ENCODE results near the gene KIF12. TPM values are rescaled to one million over a fixed set of nuclear protein-coding genes. Genes with fewer than 3 reads are reported as not detected.

The KIF12 gene
- total and polyA plus RNA-seq, 2 donors (not counting 3 experiments of a cell fraction or from before 2014, with no cell fraction given) = 0.46 to 0.97 TPM

DNA sequence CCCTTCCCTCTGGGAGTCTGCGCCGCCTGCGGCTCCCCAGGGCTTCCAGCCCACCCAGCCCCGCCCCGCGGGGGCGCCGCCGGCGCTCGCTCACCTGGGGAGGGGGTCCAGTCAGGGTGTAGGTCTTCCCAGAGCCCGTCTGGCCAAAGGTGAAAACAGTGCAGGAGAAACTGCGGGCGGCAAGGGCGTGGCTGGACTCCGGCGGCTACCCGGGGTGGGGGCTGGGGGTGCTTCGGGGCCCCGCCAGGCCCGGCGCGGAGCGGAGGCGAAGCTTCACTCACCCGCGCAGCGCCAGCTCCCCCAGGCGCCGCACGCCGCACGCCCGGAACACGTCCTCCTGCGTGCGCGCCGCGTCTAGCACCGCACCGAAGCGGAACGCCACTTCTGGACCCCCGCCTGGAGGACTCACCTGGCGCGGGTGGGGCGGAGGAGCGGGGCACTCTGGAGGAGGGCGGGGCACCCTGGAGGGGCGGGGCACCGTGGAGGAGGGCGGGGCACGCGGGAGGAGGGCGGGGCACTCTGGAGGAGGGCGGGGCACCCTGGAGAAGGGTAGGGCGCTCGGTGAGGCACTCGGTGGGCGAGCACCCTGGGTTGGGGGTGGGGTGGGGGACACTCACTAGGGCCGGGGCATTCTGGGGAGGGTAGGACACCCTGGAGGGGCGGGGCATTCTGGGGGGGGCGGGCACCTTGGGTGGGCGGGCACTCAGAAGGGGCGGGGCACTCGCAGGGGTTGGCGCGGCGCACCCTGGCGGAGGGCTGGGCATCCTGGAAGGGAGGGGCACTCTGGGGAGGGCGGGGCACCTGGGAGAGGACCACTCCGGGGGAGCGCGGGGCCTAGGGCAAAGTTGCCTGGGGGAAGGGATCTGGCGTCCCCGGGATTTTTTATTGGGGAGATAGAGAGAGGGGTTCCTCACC, 814 bp downstream of the KIF12 start:
- no peak for DNase-seq (ENCODE audit: low read depth, low spot score)
- peak overlapping the region in 2 of 3 experiments; percentile 10 to 31 for H3K4me3 ChIP-seq (replicated peaks in 1 of 3; ENCODE audit: insufficient read depth in 1 of 3, low read depth in 1 of 3, low read length in 3 of 3)

More for the DNA sequence above, 814 bp downstream of the KIF12 start:
- no TSS peak for BruUV-seq (replicated peaks)
- intact Hi-C loops (cut with micrococcal nuclease) (no loop called here), dilution Hi-C loops (cut with MboI; ENCODE audit: extremely low pct_ligation_motif_present, low sequenced_read_pairs) (loop anchor here (25.0 kb wide), 1 partner anchor 189 kb away; no protein-coding TSS in a partner anchor)
- Histone ChIP-seq H3K4me2 (ENCODE audit: insufficient read depth, low read length) (peak overlapping the region; percentile 38), H3K9ac (replicated peaks; ENCODE audit: extremely low read depth, insufficient read depth, low read length) (no peak overlapping the region), H2AFZ (ENCODE audit: low read depth, low read length) (peak overlapping the region; percentile 60), H3K4me1 (ENCODE audit: control insufficient read depth, extremely low read depth, insufficient read depth, low read length) (peaks cover 10% of the 10 kb centered on the region), H3K27ac (ENCODE audit: insufficient read depth, low read depth, low read length) (no peak overlapping the region), H3K36me3 (ENCODE audit: control insufficient read depth in 2 of 2, extremely low read depth in 1 of 2, insufficient read depth in 2 of 2, low read length in 2 of 2) (no peaks in the 10 kb centered on the region), H3K79me2 (ENCODE audit: control insufficient read depth, insufficient read depth, low read length) (no peaks in the 10 kb centered on the region), H3K27me3 (ENCODE audit: control insufficient read depth in 2 of 2, insufficient read depth in 2 of 2, low read length in 2 of 2) (no peaks in the 10 kb centered on the region), H3K9me1 (replicated peaks; ENCODE audit: control insufficient read depth, extremely low read depth, insufficient read depth, low read length) (no peaks in the 10 kb centered on the region), H3K9me3 (replicated peaks; ENCODE audit: control insufficient read depth, insufficient read depth, low read length) (peaks cover 3% of the 10 kb centered on the region), H4K20me1 (replicated peaks; ENCODE audit: control insufficient read depth, extremely low read depth, insufficient read depth, low read length) (no peaks in the 10 kb centered on the region)
- CTCF ChIA-PET = interaction anchor here (1.6 to 4.5 kb wide), 6 partner anchors 10 to 193 kb away, joined by 6 to 41 read pairs (median 18); no protein-coding TSS in a partner anchor
- FAIRE-seq = no peak
- POLR2A ChIA-PET = no interaction called here
- TF ChIP-seq JUN (IDR thresholded peaks at IDR 0.05; ENCODE audit: borderline replicate concordance, insufficient read depth, insufficient read length, low read depth) = no peak
- no peak for TF ChIP-seq GATA2 (IDR thresholded peaks at IDR 0.05; ENCODE audit: insufficient read depth, insufficient read length, low read depth, low read length)
- no peak for TF ChIP-seq POLR2A (IDR thresholded peaks at IDR 0.05; ENCODE audit: low read depth, low read length)
- TF ChIP-seq FOS (IDR thresholded peaks at IDR 0.05; ENCODE audit: borderline replicate concordance, insufficient read depth, low read length) = no peak
- no peak for TF ChIP-seq EZH2 (IDR thresholded peaks at IDR 0.05; ENCODE audit: borderline replicate concordance, low read depth, low read length, severe bottlenecking)
- no peak for TF ChIP-seq POLR2AphosphoS5 (IDR thresholded peaks at IDR 0.05; ENCODE audit: insufficient read depth, low read depth, low read length)
- TF ChIP-seq MYC (IDR thresholded peaks at IDR 0.05; ENCODE audit: low read depth, low read length) = no peak
- TF ChIP-seq, protein P1, sequence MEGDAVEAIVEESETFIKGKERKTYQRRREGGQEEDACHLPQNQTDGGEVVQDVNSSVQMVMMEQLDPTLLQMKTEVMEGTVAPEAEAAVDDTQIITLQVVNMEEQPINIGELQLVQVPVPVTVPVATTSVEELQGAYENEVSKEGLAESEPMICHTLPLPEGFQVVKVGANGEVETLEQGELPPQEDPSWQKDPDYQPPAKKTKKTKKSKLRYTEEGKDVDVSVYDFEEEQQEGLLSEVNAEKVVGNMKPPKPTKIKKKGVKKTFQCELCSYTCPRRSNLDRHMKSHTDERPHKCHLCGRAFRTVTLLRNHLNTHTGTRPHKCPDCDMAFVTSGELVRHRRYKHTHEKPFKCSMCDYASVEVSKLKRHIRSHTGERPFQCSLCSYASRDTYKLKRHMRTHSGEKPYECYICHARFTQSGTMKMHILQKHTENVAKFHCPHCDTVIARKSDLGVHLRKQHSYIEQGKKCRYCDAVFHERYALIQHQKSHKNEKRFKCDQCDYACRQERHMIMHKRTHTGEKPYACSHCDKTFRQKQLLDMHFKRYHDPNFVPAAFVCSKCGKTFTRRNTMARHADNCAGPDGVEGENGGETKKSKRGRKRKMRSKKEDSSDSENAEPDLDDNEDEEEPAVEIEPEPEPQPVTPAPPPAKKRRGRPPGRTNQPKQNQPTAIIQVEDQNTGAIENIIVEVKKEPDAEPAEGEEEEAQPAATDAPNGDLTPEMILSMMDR (IDR thresholded peaks at IDR 0.05; ENCODE audit: extremely low read depth in 1 of 2, insufficient read depth in 1 of 2, low read depth in 1 of 2, low read length in 2 of 2) = no peak
- TF ChIP-seq, protein P2, sequence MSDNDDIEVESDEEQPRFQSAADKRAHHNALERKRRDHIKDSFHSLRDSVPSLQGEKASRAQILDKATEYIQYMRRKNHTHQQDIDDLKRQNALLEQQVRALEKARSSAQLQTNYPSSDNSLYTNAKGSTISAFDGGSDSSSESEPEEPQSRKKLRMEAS (IDR thresholded peaks at IDR 0.05; ENCODE audit: insufficient read depth, insufficient read length) = no peak
